Activated T-helper 1 cell treated with anti-CD3 and anti-CD28 coated beads, Interleukin-12 subunit alpha, Interleukin-12 subunit beta, Interleukin-2, Interleukin-4 antibody, amounts not matched to agents 30 ng/mL and 10 ng/mL and 1 ng/mL, durations not matched to agents 14 hours and 24 hours and 36 hours (primary cell): ENCODE results near the gene MPP7. TPM values are rescaled to one million over a fixed set of nuclear protein-coding genes. Genes with fewer than 3 reads are reported as not detected.

Source experiments
- DNase-seq: peaks from one replicate; pipeline ENCODE4 v3.0.0; 2021; ENCODE audit warnings: low spot score
- H3K27ac Mint-ChIP-seq: one replicate; pipeline ENCODE4 v1.8.0; 2021; ENCODE audit warnings: mild to moderate bottlenecking, mixed read lengths
- H3K27me3 Mint-ChIP-seq: one replicate; pipeline ENCODE4 v1.8.0; 2022; ENCODE audit warnings: mild to moderate bottlenecking, moderate library complexity, mixed read lengths; ENCODE audit not compliant: insufficient read depth
- H3K36me3 Mint-ChIP-seq: one replicate; pipeline ENCODE4 v1.8.0; 2021; ENCODE audit warnings: low read depth, mixed read lengths
- H3K4me1 Mint-ChIP-seq: one replicate; pipeline ENCODE4 v1.8.0; 2021; ENCODE audit warnings: low read depth, mixed read lengths
- H3K4me3 Mint-ChIP-seq: one replicate; pipeline ENCODE4 v1.8.0; 2021; ENCODE audit warnings: mild to moderate bottlenecking, moderate library complexity, mixed read lengths
- H3K9me3 Mint-ChIP-seq: one replicate; pipeline ENCODE4 v1.8.0; 2021; ENCODE audit warnings: mixed read lengths
- intact Hi-C: fragments of 100-400 bp; cut with micrococcal nuclease; formaldehyde crosslinking; loops from one replicate; pipeline ENCODE4 v1.15.1; 2024
- total RNA-seq: library from RNA; stranded (reverse); gene quantifications from 2 replicates; pipeline ENCODE4 v1.2.3, GENCODE V29; 2022

Gene MPP7
- total RNA-seq, 1 donor from 2014 or later, result 0.29 TPM

- intact Hi-C loops, result no loop called here
- no peaks in the 10 kb centered on the region for H3K9me3 Mint-ChIP-seq
- H3K4me3 Mint-ChIP-seq, result no peak overlapping the region
Measured at GRCh38 chr10:28279878-28280277, 23.0 kb downstream of the MPP7 start.

GRCh38 chr10:28278842-28279241 is 24.0 kb downstream of the MPP7 start:
- H3K27me3 Mint-ChIP-seq, result peaks cover 2% of the 10 kb centered on the region
- intact Hi-C loops, result no loop called here
- no peak overlapping the region for H3K4me3 Mint-ChIP-seq
- H3K36me3 Mint-ChIP-seq, result no peaks in the 10 kb centered on the region
- H3K4me1 Mint-ChIP-seq, result no peaks in the 10 kb centered on the region
- H3K9me3 Mint-ChIP-seq, result no peaks in the 10 kb centered on the region
- H3K27ac Mint-ChIP-seq, result no peak overlapping the region
- DNase-seq, result no peak

More at GRCh38 chr10:28279878-28280277, 23.0 kb downstream of the MPP7 start:
- Mint-ChIP-seq H3K27ac (no peak overlapping the region), H3K27me3 (peaks cover 2% of the 10 kb centered on the region), H3K4me1 (no peaks in the 10 kb centered on the region), H3K36me3 (no peaks in the 10 kb centered on the region)
- DNase-seq, result no peak

- Mint-ChIP-seq H3K4me1 (no peaks in the 10 kb centered on the region), H3K4me3 (no peak overlapping the region), H3K27me3 (peaks cover 2% of the 10 kb centered on the region), H3K9me3 (no peaks in the 10 kb centered on the region), H3K27ac (no peak overlapping the region), H3K36me3 (no peaks in the 10 kb centered on the region)
- no peak for DNase-seq
- intact Hi-C loops, result no loop called here
Measured at GRCh38 chr10:28276384-28276783, 26.5 kb downstream of the MPP7 start.

- Mint-ChIP-seq H3K4me1 (no peaks in the 10 kb centered on the region), H3K9me3 (no peaks in the 10 kb centered on the region), H3K4me3 (no peak overlapping the region), H3K36me3 (no peaks in the 10 kb centered on the region), H3K27ac (no peak overlapping the region), H3K27me3 (peaks cover 2% of the 10 kb centered on the region)
- DNase-seq, result no peak
- intact Hi-C loops, result no loop called here
Measured at GRCh38 chr10:28274475-28274874, 28.4 kb downstream of the MPP7 start.

- no peak overlapping the region for H3K4me3 Mint-ChIP-seq
- H3K27me3 Mint-ChIP-seq, result no peaks in the 10 kb centered on the region
- H3K36me3 Mint-ChIP-seq, result no peaks in the 10 kb centered on the region
- H3K9me3 Mint-ChIP-seq, result no peaks in the 10 kb centered on the region
- H3K4me1 Mint-ChIP-seq, result no peaks in the 10 kb centered on the region
- DNase-seq, result no peak
- no peak overlapping the region for H3K27ac Mint-ChIP-seq
- intact Hi-C loops, result no loop called here
Measured at GRCh38 chr10:28273343-28273742, 29.5 kb downstream of the MPP7 start.

DNA sequence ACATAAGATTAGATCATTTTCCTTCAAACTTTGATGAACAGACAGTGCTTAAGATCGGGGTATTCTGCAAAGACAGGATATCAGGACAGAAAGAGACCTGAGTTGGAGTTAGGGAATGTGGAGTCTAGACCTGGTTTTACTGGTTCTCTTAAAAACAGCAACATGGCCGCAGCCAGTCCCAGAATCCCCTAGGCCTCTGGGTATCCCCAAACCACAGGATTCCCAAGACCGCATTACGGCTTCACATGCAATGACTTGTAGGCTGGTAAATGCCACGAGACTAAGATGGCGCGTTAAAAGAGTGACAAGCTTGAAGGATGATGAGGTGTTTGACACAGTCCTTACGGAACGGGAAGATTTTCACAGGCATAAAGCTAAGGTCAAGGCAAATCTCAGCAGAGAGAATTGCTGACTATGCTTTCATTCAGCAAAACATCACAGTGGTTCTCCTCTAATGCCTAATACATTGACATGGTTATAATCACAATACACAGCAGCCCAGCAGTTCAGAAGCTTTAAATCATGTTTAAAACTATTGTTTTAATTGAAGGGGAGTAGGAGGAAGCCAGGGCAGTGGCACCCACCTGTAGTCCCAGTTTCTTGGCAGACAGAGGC is 32.9 kb downstream of the MPP7 start:
- H3K9me3 Mint-ChIP-seq, result no peaks in the 10 kb centered on the region
- DNase-seq, result no peak
- peaks cover 5% of the 10 kb centered on the region for H3K4me1 Mint-ChIP-seq
- H3K36me3 Mint-ChIP-seq, result no peaks in the 10 kb centered on the region
- H3K27ac Mint-ChIP-seq, result no peak overlapping the region
- H3K4me3 Mint-ChIP-seq, result no peak overlapping the region
- intact Hi-C loops, result no loop called here
- no peaks in the 10 kb centered on the region for H3K27me3 Mint-ChIP-seq

- intact Hi-C loops, result no loop called here
- DNase-seq, result no peak
- H3K9me3 Mint-ChIP-seq, result no peaks in the 10 kb centered on the region
- H3K27me3 Mint-ChIP-seq, result no peaks in the 10 kb centered on the region
- no peak overlapping the region for H3K27ac Mint-ChIP-seq
- no peak overlapping the region for H3K4me3 Mint-ChIP-seq
- peaks cover 5% of the 10 kb centered on the region for H3K4me1 Mint-ChIP-seq
- no peaks in the 10 kb centered on the region for H3K36me3 Mint-ChIP-seq
Measured at GRCh38 chr10:28266449-28267224, 36.2 kb downstream of the MPP7 start.

- DNase-seq, result no peak
Measured at GRCh38 chr10:28263136-28263857, 39.6 kb downstream of the MPP7 start.

GRCh38 chr10:28256776-28257175 is 46.1 kb downstream of the MPP7 start:
- H3K27me3 Mint-ChIP-seq, result no peaks in the 10 kb centered on the region
- no peak overlapping the region for H3K27ac Mint-ChIP-seq
- H3K4me1 Mint-ChIP-seq, result peaks cover 6% of the 10 kb centered on the region
- H3K36me3 Mint-ChIP-seq, result no peaks in the 10 kb centered on the region
- H3K9me3 Mint-ChIP-seq, result no peaks in the 10 kb centered on the region
- intact Hi-C loops, result no loop called here
- H3K4me3 Mint-ChIP-seq, result no peak overlapping the region
- no peak for DNase-seq

More at GRCh38 chr10:28263136-28263857, 39.6 kb downstream of the MPP7 start:
- H3K27me3 Mint-ChIP-seq, result no peaks in the 10 kb centered on the region
- H3K36me3 Mint-ChIP-seq, result no peaks in the 10 kb centered on the region
- intact Hi-C loops, result no loop called here
- H3K27ac Mint-ChIP-seq, result no peak overlapping the region
- peaks cover 11% of the 10 kb centered on the region for H3K4me1 Mint-ChIP-seq
- no peaks in the 10 kb centered on the region for H3K9me3 Mint-ChIP-seq
- H3K4me3 Mint-ChIP-seq, result no peak overlapping the region

- H3K4me1 Mint-ChIP-seq, result no peaks in the 10 kb centered on the region
- DNase-seq, result no peak
- H3K9me3 Mint-ChIP-seq, result no peaks in the 10 kb centered on the region
- intact Hi-C loops, result no loop called here
- no peak overlapping the region for H3K27ac Mint-ChIP-seq
- H3K36me3 Mint-ChIP-seq, result no peaks in the 10 kb centered on the region
- H3K4me3 Mint-ChIP-seq, result no peak overlapping the region
- H3K27me3 Mint-ChIP-seq, result no peaks in the 10 kb centered on the region
Measured at GRCh38 chr10:28254290-28254985, 48.4 kb downstream of the MPP7 start.

DNA sequence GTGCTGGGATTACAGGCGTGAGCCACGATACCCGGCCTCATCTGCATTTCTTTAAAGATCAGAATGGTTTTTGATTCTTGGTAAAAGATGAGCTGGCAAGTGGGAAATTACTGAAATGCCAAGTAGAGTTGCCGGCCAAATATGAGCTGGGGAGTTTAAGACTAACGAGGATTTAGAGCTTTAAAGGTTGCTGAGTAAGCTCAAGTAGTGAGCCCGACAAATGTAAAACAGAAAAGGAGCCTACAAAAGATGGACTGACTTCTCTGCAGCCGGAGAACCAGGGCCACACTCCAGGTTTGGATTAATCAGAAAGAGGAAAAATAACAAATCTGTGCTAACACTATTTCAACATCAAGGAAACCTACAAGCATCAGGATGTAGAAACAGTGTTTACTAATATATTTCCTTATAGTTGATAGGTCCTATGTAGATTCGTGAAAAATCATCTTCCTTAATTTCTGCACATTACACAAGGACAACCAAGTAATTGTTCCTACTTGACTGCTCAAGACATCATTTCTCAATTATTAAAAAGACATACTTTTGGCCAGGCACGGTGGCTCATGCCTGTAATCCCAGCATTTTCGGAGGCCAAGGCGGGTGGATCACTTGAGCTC is 49.6 kb downstream of the MPP7 start:
- Mint-ChIP-seq H3K4me3 (no peak overlapping the region), H3K4me1 (peaks cover 4% of the 10 kb centered on the region), H3K27ac (no peak overlapping the region), H3K27me3 (no peaks in the 10 kb centered on the region), H3K36me3 (no peaks in the 10 kb centered on the region), H3K9me3 (no peaks in the 10 kb centered on the region)
- no peak for DNase-seq
- intact Hi-C loops, result no loop called here
